Mesenchymal stem cell (in vitro differentiated cells and primary cell): ENCODE measurements around the gene RPL14. TPM values are rescaled to one million over a fixed set of nuclear protein-coding genes. Genes with fewer than 3 reads are reported as not detected.
A peak's percentile ranks its signal among the peaks of the same experiment; 100 is the strongest.

Experiments used
- DNase-seq: peaks from one replicate; pipeline ENCODE4 v3.0.0-alpha.2; 2013
- H2AFZ ChIP-seq: one replicate; pipeline ENCODE4 v1.6.1; 2013; ENCODE audit warnings: low read depth, mild to moderate bottlenecking, control low read depth, inconsistent platforms, low read length, moderate library complexity
- H2AK5ac ChIP-seq: 2 replicates; pipeline ENCODE4 v1.6.1; 2013; ENCODE audit warnings: low read length, moderate library complexity, mild to moderate bottlenecking, inconsistent platforms; ENCODE audit not compliant: severe bottlenecking
- H2BK120ac ChIP-seq: one replicate; pipeline ENCODE4 v1.6.1; 2013; ENCODE audit warnings: low read depth, mild to moderate bottlenecking, inconsistent platforms, low read length, moderate library complexity
- H2BK12ac ChIP-seq, 2 experiments: one replicate each; pipeline ENCODE4 v1.6.1; 2013; ENCODE audit warnings: inconsistent platforms in 2 of 2, low read length in 2 of 2, mild to moderate bottlenecking in 2 of 2, moderate library complexity in 2 of 2, control low read depth in 1 of 2
- H2BK15ac ChIP-seq: one replicate; pipeline ENCODE4 v1.6.1; 2013; ENCODE audit warnings: mild to moderate bottlenecking, low read depth, inconsistent platforms; ENCODE audit not compliant: poor library complexity, severe bottlenecking
- H2BK5ac ChIP-seq: 2 replicates; pipeline ENCODE4 v1.6.1; 2013; ENCODE audit warnings: low read depth, mild to moderate bottlenecking, low read length, control low read depth, inconsistent platforms; ENCODE audit not compliant: poor library complexity, severe bottlenecking
- H3K14ac ChIP-seq, 2 experiments: one replicate each; pipeline ENCODE4 v1.6.1; 2013; ENCODE audit warnings: inconsistent platforms in 2 of 2, low read length in 2 of 2, control low read depth in 1 of 2, mild to moderate bottlenecking in 1 of 2, moderate library complexity in 1 of 2
- H3K18ac ChIP-seq, 2 experiments: one replicate each; pipeline ENCODE4 v1.6.1; 2013; ENCODE audit warnings: inconsistent platforms in 2 of 2, low read length in 2 of 2, control low read depth in 1 of 2, low read depth in 1 of 2, mild to moderate bottlenecking in 1 of 2
- H3K23ac ChIP-seq, 2 experiments: one replicate each; pipeline ENCODE4 v1.6.1; 2013; ENCODE audit warnings: inconsistent platforms in 2 of 2, low read length in 2 of 2, mild to moderate bottlenecking in 2 of 2, moderate library complexity in 2 of 2, control low read depth in 1 of 2
- H3K27ac ChIP-seq: 2 replicates; pipeline ENCODE4 v1.5.1; 2013; ENCODE audit warnings: mild to moderate bottlenecking, moderate library complexity, low read length, control low read depth, inconsistent platforms; ENCODE audit not compliant: poor library complexity, severe bottlenecking
- H3K27me3 ChIP-seq, 2 experiments: 2 replicates each; pipeline versions ENCODE4 v1.6.1 to v1.7.0; 2013; ENCODE audit warnings: low read length in 2 of 2, mild to moderate bottlenecking in 2 of 2, moderate library complexity in 2 of 2, control low read depth in 1 of 2, inconsistent platforms in 1 of 2; ENCODE audit not compliant: control insufficient read depth in 1 of 2, insufficient read depth in 1 of 2
- H3K36me3 ChIP-seq, 2 experiments: 2 replicates each; pipeline versions ENCODE4 v1.6.1 to v1.7.0; 2013; ENCODE audit warnings: low read length in 2 of 2, control low read depth in 1 of 2, inconsistent platforms in 1 of 2, low read depth in 1 of 2, mild to moderate bottlenecking in 1 of 2; ENCODE audit not compliant: insufficient read depth in 2 of 2, control insufficient read depth in 1 of 2
- H3K4ac ChIP-seq, 2 experiments: one replicate each; pipeline ENCODE4 v1.6.1; 2013; ENCODE audit warnings: inconsistent platforms in 2 of 2, low read length in 2 of 2, mild to moderate bottlenecking in 2 of 2, moderate library complexity in 2 of 2, control low read depth in 1 of 2, low read depth in 1 of 2
- H3K4me1 ChIP-seq: 2 replicates; pipeline ENCODE4 v1.6.1; 2013; ENCODE audit warnings: low read depth, low read length, control low read depth; ENCODE audit not compliant: control insufficient read depth, insufficient read depth
- H3K4me2 ChIP-seq: 2 replicates; pipeline ENCODE4 v1.6.1; 2013; ENCODE audit warnings: low read length, mild to moderate bottlenecking, inconsistent platforms; ENCODE audit not compliant: poor library complexity, severe bottlenecking
- H3K4me3 ChIP-seq, 2 experiments: 2 replicates each; pipeline versions ENCODE4 v1.5.1 to v1.7.0; 2013; ENCODE audit warnings: low read length in 2 of 2, mild to moderate bottlenecking in 2 of 2, control low read depth in 1 of 2, low read depth in 1 of 2; ENCODE audit not compliant: insufficient read depth in 1 of 2
- H3K79me1 ChIP-seq: replicated peaks from 2 replicates; pipeline ENCODE4 v1.6.1; 2013; ENCODE audit warnings: mild to moderate bottlenecking, control low read depth, low read length, inconsistent platforms; ENCODE audit not compliant: poor library complexity, severe bottlenecking
- H3K9ac ChIP-seq: 2 replicates; pipeline ENCODE4 v1.7.0; 2013; ENCODE audit warnings: mild to moderate bottlenecking, low read length, moderate library complexity
- H3K9me3 ChIP-seq: 2 replicates; pipeline ENCODE4 v1.7.0; 2013; ENCODE audit warnings: mild to moderate bottlenecking, low read length; ENCODE audit not compliant: control insufficient read depth
- H4K8ac ChIP-seq: one replicate; pipeline ENCODE4 v1.6.1; 2013; ENCODE audit warnings: inconsistent platforms, mild to moderate bottlenecking, low read length, moderate library complexity
- H4K91ac ChIP-seq: one replicate; pipeline ENCODE4 v1.6.1; 2013; ENCODE audit warnings: mild to moderate bottlenecking, low read length, inconsistent platforms
- WGBS: methylation state at CpG from one replicate; pipeline ENCODE4 v1.1.7; 2013; ENCODE audit warnings: mixed read lengths; 5-methylcytosine and 5-hydroxymethylcytosine counted together
- polyA plus RNA-seq, 2 experiments: library from polyadenylated mRNA; stranded (reverse); fragments of 200-250 nt; gene quantifications; one replicate each; pipeline ENCODE4 v1.2.3, GENCODE V29; 2013

RPL14 gene
- polyA plus RNA-seq (2013, experiment 1 of 2) = 1,256 TPM
- 1,256 TPM for polyA plus RNA-seq (2013, experiment 2 of 2)

DNA sequence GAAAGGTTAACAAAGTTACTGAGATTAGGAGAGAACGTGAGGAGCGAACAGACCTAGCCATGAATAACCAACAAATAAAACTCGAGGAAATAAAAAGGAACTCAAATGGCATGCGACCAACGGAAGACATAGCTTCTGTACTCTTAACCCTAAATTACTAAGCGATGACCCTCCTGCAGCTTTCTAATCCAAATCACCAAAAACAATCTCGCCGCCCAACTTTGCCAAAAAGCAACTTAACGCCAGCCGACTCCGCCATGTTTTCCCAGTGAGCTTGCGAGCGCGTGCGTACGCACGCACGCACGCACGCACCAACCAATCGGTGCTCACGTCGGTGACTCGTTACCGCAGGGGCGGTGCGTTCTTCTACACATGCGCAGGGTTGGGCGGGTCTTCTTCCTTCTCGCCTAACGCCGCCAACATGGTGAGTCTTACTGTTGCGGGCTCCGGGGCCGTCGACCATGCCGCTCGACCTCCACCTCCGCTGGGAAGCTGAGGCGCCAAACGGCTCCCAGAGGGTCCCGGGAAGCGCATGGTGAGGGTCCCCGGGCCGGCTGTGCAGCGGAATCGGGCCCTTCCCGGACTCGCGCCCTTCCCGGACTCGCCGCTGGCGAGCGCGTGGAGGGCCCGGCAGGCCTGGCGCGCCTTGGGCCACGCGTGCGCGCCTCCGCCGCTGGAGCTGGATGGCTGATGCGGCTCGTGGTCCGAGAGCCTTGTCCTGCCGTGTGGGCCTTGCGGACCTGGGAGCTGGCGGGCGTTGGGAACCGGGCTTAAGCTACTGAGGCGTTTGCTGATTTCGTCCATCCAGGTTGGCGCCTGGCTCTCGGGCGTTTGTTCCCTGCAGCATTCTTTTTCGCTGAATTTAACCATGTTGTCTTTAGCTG lies at the start of gene RPL14:
Gene RPL14 (plus strand): TSS at position 400 of the 884 bp plus-strand sequence. CDS start 133 bp downstream, at position 533.
- Histone ChIP-seq H3K4me1 (peaks cover 14% of the 10 kb centered on the region), H3K27me3 (no peaks in the 10 kb centered on the region), H2AK5ac (peak within 1 kb of the TSS; percentile 84), H3K18ac (peak within 1 kb of the TSS; percentile 56 to 98), H3K9me3 (no peaks in the 10 kb centered on the region), H2BK5ac (peak within 1 kb of the TSS; percentile 77), H4K91ac (peak within 1 kb of the TSS; percentile 72), H3K9ac (peak within 1 kb of the TSS; percentile 98), H3K36me3 (peaks cover 19 to 43% of the 10 kb centered on the region in 2 experiments), H2BK15ac (peak within 1 kb of the TSS; percentile 12), H4K8ac (peak within 1 kb of the TSS; percentile 83), H3K4ac (peak within 1 kb of the TSS; percentile 79 to 87), H2BK12ac (peak within 1 kb of the TSS; percentile 63 to 64), H3K79me1 (peaks cover 15% of the 10 kb centered on the region), H2BK120ac (no peak within 1 kb of the TSS), H3K14ac (peak within 1 kb of the TSS in 1 of 2 experiments; percentile 96), H3K4me2 (peak within 1 kb of the TSS; percentile 66), H3K4me3 (peak within 1 kb of the TSS; percentile 92 to 96), H3K27ac (peak within 1 kb of the TSS; percentile 92), H3K23ac (peak within 1 kb of the TSS in 1 of 2 experiments; percentile 96), H2AFZ (peak within 1 kb of the TSS; percentile 86)
- WGBS = under 1% methylated on average over 79 of the region's 79 CpGs
- peak; percentile 97 for DNase-seq

DNA sequence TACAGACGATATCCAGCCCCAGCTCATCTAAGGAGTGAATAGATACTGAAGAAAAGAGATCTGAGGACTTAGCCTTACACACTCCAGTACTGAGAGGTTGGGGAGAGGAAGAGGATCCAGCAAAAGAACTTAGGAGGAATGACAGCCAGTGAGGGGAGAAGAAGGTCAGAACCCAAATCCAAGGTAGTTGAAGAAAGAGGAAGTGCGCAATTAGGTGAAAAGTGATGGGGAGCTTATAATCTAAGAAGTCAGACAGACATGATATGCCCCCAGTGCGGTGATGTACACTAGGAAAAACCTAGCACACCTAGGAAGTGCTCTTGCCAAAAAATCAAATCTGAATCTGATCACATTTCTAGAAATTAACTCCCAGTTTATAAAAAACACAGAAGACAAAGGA lies 49.5 kb upstream of the RPL14 start:
- no peak overlapping the region for H2AK5ac ChIP-seq
- H3K79me1 ChIP-seq = peaks cover 2% of the 10 kb centered on the region
- no peak overlapping the region for H2BK12ac ChIP-seq
- no peaks in the 10 kb centered on the region for H3K27me3 ChIP-seq
- H3K4ac ChIP-seq = no peak overlapping the region
- H3K4me1 ChIP-seq = peaks cover 5% of the 10 kb centered on the region
- H3K4me3 ChIP-seq = no peak overlapping the region
- H3K36me3 ChIP-seq = no peaks in the 10 kb centered on the region
- H3K9ac ChIP-seq = no peak overlapping the region
- no peak overlapping the region for H2BK15ac ChIP-seq
- H3K9me3 ChIP-seq = no peaks in the 10 kb centered on the region
- H3K27ac ChIP-seq = no peak overlapping the region
- H3K4me2 ChIP-seq = no peak overlapping the region
- no peak overlapping the region for H4K91ac ChIP-seq
- H4K8ac ChIP-seq = no peak overlapping the region
- H2BK120ac ChIP-seq = no peak overlapping the region
- no peak overlapping the region for H3K23ac ChIP-seq
- no peak overlapping the region for H2BK5ac ChIP-seq
- no peak overlapping the region for H2AFZ ChIP-seq
- H3K18ac ChIP-seq = no peak overlapping the region
- H3K14ac ChIP-seq = no peak overlapping the region
- WGBS = 85% methylated on average over 3 of the region's 3 CpGs
- DNase-seq = no peak

DNA sequence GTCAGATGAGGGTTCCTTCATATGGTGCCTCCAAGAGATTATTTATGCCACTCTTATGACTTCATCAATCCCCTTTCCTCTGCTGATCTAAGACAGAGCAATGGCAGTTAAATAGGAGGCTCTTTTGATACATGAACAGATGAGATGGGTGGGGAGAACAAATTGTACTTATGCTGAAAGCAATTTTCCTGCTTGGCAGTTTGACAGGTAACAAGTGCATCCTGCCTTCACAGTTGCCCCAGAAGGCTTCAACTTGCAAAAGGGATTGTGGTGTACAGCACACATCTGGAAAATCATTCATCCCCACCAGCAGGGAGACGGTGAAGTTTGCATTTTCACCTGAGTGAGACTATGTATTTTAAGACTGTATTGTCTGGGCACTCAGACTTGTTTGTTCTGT lies 42.9 kb upstream of the RPL14 start:
- no peak for DNase-seq
- H3K9me3 ChIP-seq = no peaks in the 10 kb centered on the region
- WGBS = 100% methylated on average over 1 of the region's 1 CpG
- H3K79me1 ChIP-seq = peaks cover 4% of the 10 kb centered on the region
- no peak overlapping the region for H3K4ac ChIP-seq
- H3K4me2 ChIP-seq = no peak overlapping the region
- no peak overlapping the region for H3K4me3 ChIP-seq
- no peak overlapping the region for H3K18ac ChIP-seq
- H2BK120ac ChIP-seq = no peak overlapping the region
- H2AFZ ChIP-seq = no peak overlapping the region
- no peaks in the 10 kb centered on the region for H3K27me3 ChIP-seq
- no peak overlapping the region for H4K91ac ChIP-seq
- no peak overlapping the region for H3K27ac ChIP-seq
- H3K4me1 ChIP-seq = no peaks in the 10 kb centered on the region
- H2BK5ac ChIP-seq = no peak overlapping the region
- H2BK15ac ChIP-seq = no peak overlapping the region
- H2AK5ac ChIP-seq = no peak overlapping the region
- no peak overlapping the region for H3K14ac ChIP-seq
- no peak overlapping the region for H3K9ac ChIP-seq
- H2BK12ac ChIP-seq = no peak overlapping the region
- H3K23ac ChIP-seq = no peak overlapping the region
- H4K8ac ChIP-seq = no peak overlapping the region
- H3K36me3 ChIP-seq = peaks cover 0 to 10% of the 10 kb centered on the region in 2 experiments

DNA sequence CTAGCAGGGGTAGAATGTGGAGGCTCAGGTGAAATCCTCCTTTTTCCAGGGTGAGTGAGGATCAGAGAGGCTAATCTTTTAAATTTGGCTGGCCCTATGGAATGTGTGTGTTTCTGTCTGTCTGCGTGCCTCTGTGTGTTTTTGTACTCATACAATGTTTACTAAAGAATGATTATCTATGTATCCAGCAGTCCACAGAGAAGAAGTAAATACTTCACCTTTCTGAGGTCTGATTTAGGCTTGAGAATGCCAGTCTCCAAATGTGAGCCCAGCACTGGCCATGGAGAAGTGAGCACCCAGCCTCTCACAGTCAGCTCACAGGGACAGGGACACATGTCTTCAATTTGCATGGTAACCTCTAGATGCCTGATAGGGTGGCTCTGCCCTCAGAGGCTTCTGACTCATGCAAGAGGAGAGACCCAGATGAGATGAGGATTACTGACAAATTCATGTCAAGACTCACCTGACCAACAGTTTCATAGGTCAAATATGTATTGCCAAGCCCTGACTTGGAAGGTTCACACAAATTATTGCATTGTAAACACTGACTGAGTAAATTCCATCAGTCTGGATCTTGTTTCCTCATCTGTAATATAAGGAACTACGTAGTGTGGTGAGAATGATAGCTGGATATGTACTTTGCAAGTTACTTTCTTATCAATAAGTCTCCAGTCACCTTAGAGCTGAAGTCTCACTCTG lies 39.1 kb upstream of the RPL14 start:
- Histone ChIP-seq H3K14ac (no peak overlapping the region), H2BK15ac (no peak overlapping the region), H2AFZ (no peak overlapping the region), H3K4me3 (no peak overlapping the region), H3K4ac (no peak overlapping the region), H3K23ac (no peak overlapping the region), H3K9me3 (no peaks in the 10 kb centered on the region), H3K18ac (no peak overlapping the region), H3K9ac (no peak overlapping the region), H3K4me2 (no peak overlapping the region), H3K27me3 (no peaks in the 10 kb centered on the region), H2BK5ac (no peak overlapping the region), H4K91ac (no peak overlapping the region), H4K8ac (no peak overlapping the region), H3K4me1 (no peaks in the 10 kb centered on the region), H2AK5ac (no peak overlapping the region), H2BK120ac (no peak overlapping the region), H2BK12ac (no peak overlapping the region), H3K36me3 (peaks cover 3 to 10% of the 10 kb centered on the region in 2 experiments), H3K27ac (no peak overlapping the region), H3K79me1 (peaks cover 4% of the 10 kb centered on the region)
- WGBS = no CpG with 5 or more reads among the region's 2 CpGs
- no peak for DNase-seq
